Liver (tissue), 9 donors: ENCODE results near the gene ADAP1. TPM values are rescaled to one million over a fixed set of nuclear protein-coding genes. Genes with fewer than 3 reads are reported as not detected.

Source experiments
- DNase-seq: peaks from one replicate; pipeline ENCODE4 v3.0.0-alpha.2; 2017; ENCODE audit warnings: low spot score
- H3K27ac ChIP-seq, 2 donors: one replicate each; pipeline ENCODE4 v1.7.0; 2013; ENCODE audit warnings: inconsistent platforms in 2 of 2, low read length in 2 of 2, control low read depth in 1 of 2, low read depth in 1 of 2, mild to moderate bottlenecking in 1 of 2
- H3K27me3 ChIP-seq, 4 donors: one replicate each; pipeline versions ENCODE4 v1.6.1 to v1.7.0; 2013; ENCODE audit warnings: low read length in 3 of 4, inconsistent platforms in 1 of 4, mild to moderate bottlenecking in 1 of 4, moderate library complexity in 1 of 4; ENCODE audit not compliant: control insufficient read depth in 4 of 4, insufficient read depth in 4 of 4
- H3K36me3 ChIP-seq, 4 donors: one replicate each; pipeline versions ENCODE4 v1.6.1 to v1.7.0; 2013; ENCODE audit warnings: low read length in 3 of 4, mild to moderate bottlenecking in 3 of 4, low read depth in 1 of 4, moderate library complexity in 1 of 4; ENCODE audit not compliant: control insufficient read depth in 4 of 4, insufficient read depth in 3 of 4
- H3K4me1 ChIP-seq, 4 donors: one replicate each; pipeline versions ENCODE4 v1.6.1 to v1.7.0; 2013; ENCODE audit warnings: low read length in 3 of 4, mild to moderate bottlenecking in 3 of 4, moderate library complexity in 1 of 4; ENCODE audit not compliant: control insufficient read depth in 4 of 4, insufficient read depth in 4 of 4
- H3K4me3 ChIP-seq, 3 donors: one replicate each; pipeline versions ENCODE4 v1.6.1 to v1.7.0; 2013; ENCODE audit warnings: low read length in 3 of 3, control low read depth in 1 of 3, low read depth in 1 of 3, mild to moderate bottlenecking in 1 of 3
- H3K9ac ChIP-seq, 2 donors: one replicate each; pipeline ENCODE4 v1.7.0; 2013; ENCODE audit warnings: low read length in 2 of 2, mild to moderate bottlenecking in 2 of 2, moderate library complexity in 2 of 2, control low read depth in 1 of 2, low read depth in 1 of 2
- H3K9me3 ChIP-seq, 4 donors: one replicate each; pipeline versions ENCODE4 v1.6.1 to v1.7.0; 2013; ENCODE audit warnings: low read length in 3 of 4; ENCODE audit not compliant: control insufficient read depth in 4 of 4
- CTCF ChIP-seq: fragments of 150-350 bp; IDR thresholded peaks from 2 replicates; pipeline ENCODE4 v1.5.1; 2017; ENCODE audit warnings: improper control_type of control experiment, low read depth, low read length; ENCODE audit not compliant: missing input control
- EGR1 ChIP-seq, 2 donors: IDR thresholded peaks; 2 replicates each; pipeline ENCODE4 v1.6.1; 2016 to 2018; ENCODE audit warnings: antibody characterized with exemption in 2 of 2, low read depth in 2 of 2
- FOXA1 ChIP-seq: IDR thresholded peaks from 2 replicates; pipeline ENCODE4 v1.6.1; 2016; ENCODE audit warnings: antibody characterized with exemption
- FOXA2 ChIP-seq: IDR thresholded peaks from 2 replicates; pipeline ENCODE4 v1.6.1; 2016; ENCODE audit warnings: antibody characterized with exemption
- GABPA ChIP-seq, 2 donors: IDR thresholded peaks in 1 of 2; conservative IDR thresholded peaks in 1 of 2; 2 replicates each; pipeline ENCODE4 v1.6.1; 2016; ENCODE audit warnings: antibody characterized with exemption in 2 of 2, mild to moderate bottlenecking in 1 of 2, moderate library complexity in 1 of 2
- HNF4A ChIP-seq, 2 donors: conservative IDR thresholded peaks; 2 replicates each; pipeline ENCODE4 v1.6.1; 2016; ENCODE audit warnings: antibody characterized with exemption in 2 of 2, mild to moderate bottlenecking in 2 of 2
- HNF4G ChIP-seq: IDR thresholded peaks from 2 replicates; pipeline ENCODE4 v1.6.1; 2016; ENCODE audit warnings: antibody characterized with exemption
- JUND ChIP-seq, 2 donors: IDR thresholded peaks; 2 replicates each; pipeline ENCODE4 v1.6.1; 2016; ENCODE audit warnings: antibody characterized with exemption in 2 of 2
- RAD21 ChIP-seq, 2 donors: IDR thresholded peaks; 2 replicates each; pipeline ENCODE4 v1.6.1; 2016; ENCODE audit warnings: antibody characterized with exemption in 2 of 2, mild to moderate bottlenecking in 2 of 2
- REST ChIP-seq: IDR thresholded peaks from 2 replicates; pipeline ENCODE4 v1.6.1; 2016; ENCODE audit warnings: antibody characterized with exemption, mild to moderate bottlenecking
- RXRA ChIP-seq, 2 donors: IDR thresholded peaks; 2 replicates each; pipeline ENCODE4 v1.6.1; 2017 to 2018; ENCODE audit warnings: antibody characterized with exemption in 2 of 2, mild to moderate bottlenecking in 1 of 2
- SP1 ChIP-seq: IDR thresholded peaks from 2 replicates; pipeline ENCODE4 v1.6.1; 2018; ENCODE audit warnings: antibody characterized with exemption, mild to moderate bottlenecking
- TAF1 ChIP-seq: conservative IDR thresholded peaks from 2 replicates; pipeline ENCODE4 v1.6.1; 2016; ENCODE audit warnings: antibody characterized with exemption, mild to moderate bottlenecking
- YY1 ChIP-seq: IDR thresholded peaks from 2 replicates; pipeline ENCODE4 v1.6.1; 2016; ENCODE audit warnings: antibody characterized with exemption, mild to moderate bottlenecking
- WGBS: extraction: QIAGEN DNeasy Blood & Tissue Kit; methylation state at CpG from one replicate; pipeline ENCODE4 v1.1.7; 2013; 5-methylcytosine and 5-hydroxymethylcytosine counted together
- polyA plus RNA-seq, 2 donors: library from polyadenylated mRNA; stranded (reverse) in 1 of 2; unstranded in 1 of 2; fragments of 200-250 nt in 1 of 2; fragments of >200 nt in 1 of 2; fragmentation: Nextera tagmentation in 1 of 2; extraction: Ambion mirVana in 1 of 2; gene quantifications; one replicate each; pipeline versions ENCODE4 v1.2.1 to v1.2.3, GENCODE V29; 2013 to 2015
- total RNA-seq, 2 donors: library from RNA; depleted of rRNA; stranded (reverse); fragments of >200 nt; gene quantifications; one replicate each; pipeline ENCODE4 v1.2.3, GENCODE V29; 2014
- TF ChIP-seq, protein P1 (sequence below): IDR thresholded peaks from 2 replicates; pipeline ENCODE4 v1.6.1; 2016; ENCODE audit warnings: antibody characterized with exemption
- TF ChIP-seq, protein P2 (sequence below): IDR thresholded peaks from 2 replicates; pipeline ENCODE4 v1.6.1; 2016; ENCODE audit warnings: antibody characterized with exemption
- TF ChIP-seq, protein P3 (sequence below): IDR thresholded peaks from 2 replicates; pipeline ENCODE4 v1.6.1; 2016; ENCODE audit warnings: antibody characterized with exemption
- donor health status: healthy.
- donor health status: healthy.
- donor health status: healthy.
- donor health status: healthy.
- donor health status: healthy.

The ADAP1 gene
- total and polyA plus RNA-seq, 4 donors: 0.46 to 3.7 (median 2.7) TPM

GRCh38 chr7:952548-953441 lies 1.7 kb downstream of the ADAP1 start:
- peak overlapping the region in 1 of 3 donors; percentile 71 for H3K4me3 ChIP-seq
- 80% methylated on average over 20 of the region's 20 CpGs for WGBS
- no peak for DNase-seq

DNA sequence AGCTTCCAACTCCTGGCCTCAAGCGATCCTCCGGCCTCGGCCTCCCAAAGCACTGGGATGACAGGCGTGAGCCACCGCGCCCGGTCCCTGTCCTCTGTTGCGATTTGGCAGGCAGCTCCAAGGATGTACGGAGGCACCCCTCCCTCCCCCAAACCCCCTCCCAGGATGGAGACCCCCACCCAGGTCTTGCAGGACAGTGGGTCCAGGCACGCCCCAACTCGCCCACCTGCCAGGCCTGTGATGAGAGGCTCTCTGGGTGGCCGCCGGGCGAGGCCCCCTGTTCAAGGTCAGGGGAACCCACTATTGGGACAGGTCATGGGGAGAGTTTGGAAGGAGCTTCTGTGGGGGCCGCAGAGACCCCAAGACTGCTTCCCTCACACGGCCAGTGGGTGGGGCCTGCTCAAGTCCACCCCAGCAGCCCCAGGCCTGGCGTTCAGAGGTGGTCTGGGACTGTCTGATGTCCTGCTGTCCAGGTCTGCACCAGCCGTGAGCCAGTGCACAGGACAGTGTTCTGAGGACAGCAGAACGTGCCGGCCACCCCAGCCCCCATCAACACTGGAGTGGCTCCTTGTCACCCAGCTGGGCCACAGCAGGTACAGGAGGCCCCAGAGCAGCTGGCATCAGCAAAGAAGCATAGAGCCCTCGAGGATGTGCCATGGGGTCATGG lies 2.5 kb downstream of the ADAP1 start:
- H3K9me3 ChIP-seq: no peaks in the 10 kb centered on the region
- H3K4me1 ChIP-seq: peaks cover 0 to 8% (median 3%) of the 10 kb centered on the region in 4 donors
- WGBS: 90% methylated on average over 21 of the region's 21 CpGs
- peaks cover 0 to 4% (median 1%) of the 10 kb centered on the region in 4 donors for H3K27me3 ChIP-seq
- H3K4me3 ChIP-seq: no peak overlapping the region
- H3K9ac ChIP-seq: no peak overlapping the region
- no peaks in the 10 kb centered on the region for H3K36me3 ChIP-seq
- no peak overlapping the region for H3K27ac ChIP-seq
- TF ChIP-seq FOXA1 (no peak), EGR1 (IDR thresholded peaks at IDR 0.05; ENCODE audit: low read depth in 2 of 2) (no peak), SP1 (no peak), CTCF (no peak), RXRA (IDR thresholded peaks at IDR 0.05) (no peak), YY1 (no peak), HNF4A (conservative IDR thresholded peaks at IDR 0.05) (no peak), FOXA2 (no peak), JUND (IDR thresholded peaks at IDR 0.05) (no peak), RAD21 (IDR thresholded peaks at IDR 0.05) (no peak), REST (no peak), TAF1 (no peak)
- TF ChIP-seq, protein P1, sequence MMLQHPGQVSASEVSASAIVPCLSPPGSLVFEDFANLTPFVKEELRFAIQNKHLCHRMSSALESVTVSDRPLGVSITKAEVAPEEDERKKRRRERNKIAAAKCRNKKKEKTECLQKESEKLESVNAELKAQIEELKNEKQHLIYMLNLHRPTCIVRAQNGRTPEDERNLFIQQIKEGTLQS: no peak
- TF ChIP-seq, protein P2, sequence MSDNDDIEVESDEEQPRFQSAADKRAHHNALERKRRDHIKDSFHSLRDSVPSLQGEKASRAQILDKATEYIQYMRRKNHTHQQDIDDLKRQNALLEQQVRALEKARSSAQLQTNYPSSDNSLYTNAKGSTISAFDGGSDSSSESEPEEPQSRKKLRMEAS: no peak
- no peak for DNase-seq

More at GRCh38 chr7:952548-953441, 1.7 kb downstream of the ADAP1 start:
- Histone ChIP-seq H3K36me3 (no peaks in the 10 kb centered on the region), H3K9ac (no peak overlapping the region), H3K27me3 (peaks cover 0 to 4% (median 1%) of the 10 kb centered on the region in 4 donors), H3K27ac (no peak overlapping the region), H3K4me1 (peaks cover 0 to 8% (median 3%) of the 10 kb centered on the region in 4 donors), H3K9me3 (no peaks in the 10 kb centered on the region)
- TF ChIP-seq YY1: no peak
- no peak for TF ChIP-seq JUND (IDR thresholded peaks at IDR 0.05)
- TF ChIP-seq FOXA1: no peak
- TF ChIP-seq FOXA2: no peak
- TF ChIP-seq RAD21 (IDR thresholded peaks at IDR 0.05): no peak
- TF ChIP-seq HNF4G: no peak
- TF ChIP-seq GABPA (IDR thresholded peaks at IDR 0.05 in 1 of 2, conservative IDR thresholded peaks at IDR 0.05 in 1 of 2): no peak
- TF ChIP-seq, protein P3, sequence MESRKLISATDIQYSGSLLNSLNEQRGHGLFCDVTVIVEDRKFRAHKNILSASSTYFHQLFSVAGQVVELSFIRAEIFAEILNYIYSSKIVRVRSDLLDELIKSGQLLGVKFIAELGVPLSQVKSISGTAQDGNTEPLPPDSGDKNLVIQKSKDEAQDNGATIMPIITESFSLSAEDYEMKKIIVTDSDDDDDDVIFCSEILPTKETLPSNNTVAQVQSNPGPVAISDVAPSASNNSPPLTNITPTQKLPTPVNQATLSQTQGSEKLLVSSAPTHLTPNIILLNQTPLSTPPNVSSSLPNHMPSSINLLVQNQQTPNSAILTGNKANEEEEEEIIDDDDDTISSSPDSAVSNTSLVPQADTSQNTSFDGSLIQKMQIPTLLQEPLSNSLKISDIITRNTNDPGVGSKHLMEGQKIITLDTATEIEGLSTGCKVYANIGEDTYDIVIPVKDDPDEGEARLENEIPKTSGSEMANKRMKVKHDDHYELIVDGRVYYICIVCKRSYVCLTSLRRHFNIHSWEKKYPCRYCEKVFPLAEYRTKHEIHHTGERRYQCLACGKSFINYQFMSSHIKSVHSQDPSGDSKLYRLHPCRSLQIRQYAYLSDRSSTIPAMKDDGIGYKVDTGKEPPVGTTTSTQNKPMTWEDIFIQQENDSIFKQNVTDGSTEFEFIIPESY: no peak
